Adrenal gland (tissue), 12 donors: ENCODE measurements around the gene ELMOD1. TPM values are rescaled to one million over a fixed set of nuclear protein-coding genes. Genes with fewer than 3 reads are reported as not detected.

Experiments
- DNase-seq, 7 donors: peaks; one replicate each; pipeline ENCODE4 v3.0.0-alpha.2; 2019 to 2020
- H3K27ac ChIP-seq, 5 donors: fragments of 200-600 bp; sonication (generic) in 4 of 5; 1 replicate in 3 of 5; 2 replicates in 2 of 5; pipeline versions ENCODE4 v1.5.1 to v1.8.0; 2016 to 2020; ENCODE audit warnings: mild to moderate bottlenecking in 1 of 5
- H3K27me3 ChIP-seq: fragments of 200-600 bp; 2 replicates; pipeline ENCODE4 v1.8.0; 2021
- H3K36me3 ChIP-seq, 2 donors: fragments of 200-600 bp; replicated peaks in 1 of 2; 1 replicate in 1 of 2; 2 replicates in 1 of 2; pipeline versions ENCODE4 v1.5.1 to v1.8.0; 2018 to 2022
- H3K4me1 ChIP-seq, 2 donors: fragments of 200-600 bp; replicated peaks in 1 of 2; 1 replicate in 1 of 2; 2 replicates in 1 of 2; pipeline versions ENCODE4 v1.5.1 to v1.8.0; 2018 to 2021
- H3K4me3 ChIP-seq, 4 donors: fragments of 200-600 bp; sonication (generic) in 3 of 4; one replicate each; pipeline ENCODE4 v1.5.1; 2016 to 2018
- H3K9me3 ChIP-seq, 3 donors: fragments of 200-600 bp; sonication (generic) in 1 of 3; replicated peaks in 1 of 3; 1 replicate in 2 of 3; 2 replicates in 1 of 3; pipeline versions ENCODE4 v1.5.1 to v1.8.0; 2016 to 2021
- POLR2A ChIP-seq, 2 donors: fragments of 450-650 bp; IDR thresholded peaks; one replicate each; pipeline ENCODE4 v1.6.1; 2017; ENCODE audit warnings: antibody characterized with exemption in 2 of 2, mild to moderate bottlenecking in 2 of 2, moderate library complexity in 1 of 2
- WGBS, 4 donors: extraction: QIAGEN DNeasy Blood & Tissue Kit in 2 of 4; methylation state at CpG; one replicate each; pipeline versions ENCODE4 v1.1.5 to v1.1.7; 2013 to 2017; 5-methylcytosine and 5-hydroxymethylcytosine counted together
- intact Hi-C, 2 donors: fragments of 100-400 bp; cut with DNase I; formaldehyde crosslinking; loops; one replicate each; pipeline versions ENCODE4 v1.14.1 to v1.15.0; 2022 to 2023
- polyA plus RNA-seq, 3 donors: library from polyadenylated mRNA; stranded (reverse); fragments of 200-250 nt in 2 of 3; fragments of 350-450 nt in 1 of 3; fragmentation: Illumina TruSeq in 1 of 3; extraction: RNeasy Lipid Tissue Mini Kit (QIAGEN cat#74804) in 1 of 3; gene quantifications; one replicate each; pipeline ENCODE4 v1.2.3, GENCODE V29; 2013 to 2014
- total RNA-seq, 9 donors: library from RNA; depleted of rRNA in 4 of 9; stranded (reverse); fragments of >200 nt in 4 of 9; fragments of 120-200 nt in 1 of 9; fragmentation: NEBNext Ultra II Directional in 1 of 9; extraction: Animal tissue kit (Norgen Biotek cat#: 25700) in 1 of 9; gene quantifications; one replicate each; pipeline versions ENCODE4 v1.1.0 to v1.2.4, GENCODE V29; 2013 to 2023
- TF ChIP-seq, protein P1 (sequence below), 6 experiments: fragments of 450-650 bp in 4 of 6; fragments of 200-600 bp in 2 of 6; sonication (generic) in 1 of 6; IDR thresholded peaks; 1 replicate in 5 of 6; 2 replicates in 1 of 6; pipeline versions ENCODE4 v1.5.1 to v1.8.0; 2016 to 2021; ENCODE audit warnings: antibody characterized with exemption in 6 of 6, mild to moderate bottlenecking in 2 of 6, moderate library complexity in 1 of 6
- donor health status: healthy with polysubstance abuse.
- donor health status: Bipolar disorder and iron deficiency.
- donor health status: DM: yes; HTN: yes; CAD: no.
- donor health status: DM: no; HTN: no; CAD: no.
- donor health status: DM: no; HTN: no; CAD: no.
- donor health status: DM: yes; HTN: yes; CAD: no.

Gene ELMOD1
- total and polyA plus RNA-seq, 12 donors = 0.23 to 8.5 (median 0.67) TPM; not detected in 2

DNA sequence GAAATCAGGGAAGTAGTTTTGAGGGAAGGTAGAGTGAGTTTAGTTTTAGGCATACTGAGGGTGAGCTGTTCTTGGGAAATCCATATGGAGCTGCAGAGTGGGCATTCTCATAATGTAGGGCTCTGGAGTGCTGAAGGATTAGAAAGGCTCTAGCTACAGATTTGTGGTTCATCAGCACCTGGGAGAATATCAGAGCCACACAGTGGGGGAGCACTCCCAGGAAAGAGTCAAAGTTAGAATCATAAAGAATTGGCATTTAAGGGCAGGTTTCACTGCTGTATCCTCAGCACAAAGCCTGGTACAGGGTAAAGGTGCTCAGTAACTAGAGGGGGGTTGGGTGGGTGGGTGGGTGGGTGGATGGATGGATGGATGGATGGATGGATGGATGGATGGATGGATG is 68.4 kb downstream of the ELMOD1 start:
- H3K27me3 ChIP-seq = no peaks in the 10 kb centered on the region
- intact Hi-C loops = no loop called here
- no peak for DNase-seq
- no peaks in the 10 kb centered on the region for H3K36me3 ChIP-seq
- TF ChIP-seq POLR2A (IDR thresholded peaks at IDR 0.05) = no peak
- TF ChIP-seq, protein P1, sequence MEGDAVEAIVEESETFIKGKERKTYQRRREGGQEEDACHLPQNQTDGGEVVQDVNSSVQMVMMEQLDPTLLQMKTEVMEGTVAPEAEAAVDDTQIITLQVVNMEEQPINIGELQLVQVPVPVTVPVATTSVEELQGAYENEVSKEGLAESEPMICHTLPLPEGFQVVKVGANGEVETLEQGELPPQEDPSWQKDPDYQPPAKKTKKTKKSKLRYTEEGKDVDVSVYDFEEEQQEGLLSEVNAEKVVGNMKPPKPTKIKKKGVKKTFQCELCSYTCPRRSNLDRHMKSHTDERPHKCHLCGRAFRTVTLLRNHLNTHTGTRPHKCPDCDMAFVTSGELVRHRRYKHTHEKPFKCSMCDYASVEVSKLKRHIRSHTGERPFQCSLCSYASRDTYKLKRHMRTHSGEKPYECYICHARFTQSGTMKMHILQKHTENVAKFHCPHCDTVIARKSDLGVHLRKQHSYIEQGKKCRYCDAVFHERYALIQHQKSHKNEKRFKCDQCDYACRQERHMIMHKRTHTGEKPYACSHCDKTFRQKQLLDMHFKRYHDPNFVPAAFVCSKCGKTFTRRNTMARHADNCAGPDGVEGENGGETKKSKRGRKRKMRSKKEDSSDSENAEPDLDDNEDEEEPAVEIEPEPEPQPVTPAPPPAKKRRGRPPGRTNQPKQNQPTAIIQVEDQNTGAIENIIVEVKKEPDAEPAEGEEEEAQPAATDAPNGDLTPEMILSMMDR (IDR thresholded peaks at IDR 0.05) = no peak
- no peak overlapping the region for H3K27ac ChIP-seq
- H3K4me1 ChIP-seq = no peaks in the 10 kb centered on the region
- H3K4me3 ChIP-seq = no peak overlapping the region
- H3K9me3 ChIP-seq = no peaks in the 10 kb centered on the region

GRCh38 chr11:107660066-107660465 is 69.1 kb downstream of the ELMOD1 start:
- no peak for TF ChIP-seq POLR2A (IDR thresholded peaks at IDR 0.05)
- TF ChIP-seq, protein P1 (IDR thresholded peaks at IDR 0.05) = no peak
- no peak for DNase-seq
- no peak overlapping the region for H3K27ac ChIP-seq
- H3K9me3 ChIP-seq = no peaks in the 10 kb centered on the region
- 85 to 92% (median 88%) methylated on average over 3 of the region's 3 CpGs for WGBS, 4 donors
- H3K4me1 ChIP-seq = no peaks in the 10 kb centered on the region
- no peak overlapping the region for H3K4me3 ChIP-seq
- intact Hi-C loops = no loop called here
- no peaks in the 10 kb centered on the region for H3K36me3 ChIP-seq
- no peaks in the 10 kb centered on the region for H3K27me3 ChIP-seq

DNA sequence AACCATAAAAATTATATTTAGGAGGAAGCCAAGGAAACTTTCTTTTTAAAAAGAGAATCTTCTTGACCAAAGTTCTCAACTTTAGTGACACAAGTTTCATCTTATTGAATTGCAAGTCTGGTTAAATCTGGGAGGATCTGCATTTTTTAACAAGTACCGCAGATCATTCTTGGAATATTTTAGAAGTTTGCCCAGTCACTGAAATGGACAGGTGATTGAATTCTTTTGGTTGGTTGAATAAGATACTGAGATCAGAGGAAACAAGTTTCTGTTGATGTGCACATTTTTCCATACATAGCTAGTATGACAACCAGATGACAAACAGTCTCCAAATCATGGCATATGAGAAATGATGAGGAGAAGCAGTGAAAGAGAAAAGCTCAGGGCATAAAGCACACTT is 70.7 kb downstream of the ELMOD1 start:
- Histone ChIP-seq H3K4me1 (no peaks in the 10 kb centered on the region), H3K27me3 (no peaks in the 10 kb centered on the region), H3K9me3 (no peaks in the 10 kb centered on the region), H3K36me3 (no peaks in the 10 kb centered on the region), H3K27ac (no peak overlapping the region), H3K4me3 (no peak overlapping the region)
- 85 to 92% (median 89%) methylated on average over 1 of the region's 1 CpG for WGBS, 4 donors
- no peak for DNase-seq
- intact Hi-C loops = no loop called here
- TF ChIP-seq, protein P1 (IDR thresholded peaks at IDR 0.05) = no peak
- TF ChIP-seq POLR2A (IDR thresholded peaks at IDR 0.05) = no peak

GRCh38 chr11:107665018-107665417 is 74.1 kb downstream of the ELMOD1 start:
- WGBS, 4 donors = 74 to 81% (median 78%) methylated on average over 10 of the region's 10 CpGs
- Histone ChIP-seq H3K27me3 (no peaks in the 10 kb centered on the region), H3K27ac (no peak overlapping the region), H3K36me3 (no peaks in the 10 kb centered on the region), H3K4me3 (no peak overlapping the region), H3K4me1 (no peaks in the 10 kb centered on the region), H3K9me3 (no peaks in the 10 kb centered on the region)
- TF ChIP-seq POLR2A (IDR thresholded peaks at IDR 0.05) = no peak
- TF ChIP-seq, protein P1 (IDR thresholded peaks at IDR 0.05) = no peak
- no peak for DNase-seq
- intact Hi-C loops = no loop called here
